Measurements from ENCODE around the gene CEBPG.
A peak's percentile ranks its signal among the peaks of the same experiment; 100 is the strongest.

The CEBPG gene

GRCh38 chr19:33418871-33419787, 45.6 kb downstream of the CEBPG start:
- DNase-seq (ENCODE audit: low read depth, low spot score): no peak

- peak; percentile 82 for DNase-seq (ENCODE audit: low read depth, low spot score)
Measured at GRCh38 chr19:33419788-33420130, 46.2 kb downstream of the CEBPG start.

- no peak for DNase-seq (ENCODE audit: low read depth, low spot score)
Measured at GRCh38 chr19:33420821-33421220, 47.3 kb downstream of the CEBPG start.

GRCh38 chr19:33421368-33421767, 47.9 kb downstream of the CEBPG start:
- DNase-seq (ENCODE audit: low read depth, low spot score): no peak

- DNase-seq (ENCODE audit: low read depth, low spot score): no peak
Measured at GRCh38 chr19:33422369-33423180, 49.1 kb downstream of the CEBPG start.

- DNase-seq (ENCODE audit: low read depth, low spot score): no peak
Measured at GRCh38 chr19:33424181-33424580, 50.7 kb downstream of the CEBPG start.

- DNase-seq (ENCODE audit: low read depth, low spot score): no peak
Measured at GRCh38 chr19:33426621-33427361, 53.3 kb downstream of the CEBPG start.

- no peak for DNase-seq (ENCODE audit: low read depth, low spot score)
Measured at GRCh38 chr19:33427801-33428626, 54.5 kb downstream of the CEBPG start.

- DNase-seq (ENCODE audit: low read depth, low spot score): no peak
Measured at GRCh38 chr19:33428627-33429125, 55.2 kb downstream of the CEBPG start.

GRCh38 chr19:33429891-33430673, 56.6 kb downstream of the CEBPG start:
- no peak for DNase-seq (ENCODE audit: low read depth, low spot score)

- DNase-seq (ENCODE audit: low read depth, low spot score): peak; percentile 86
Measured at GRCh38 chr19:33430674-33431277, 57.3 kb downstream of the CEBPG start.

GRCh38 chr19:33432015-33432414, 58.5 kb downstream of the CEBPG start:
- DNase-seq (ENCODE audit: low read depth, low spot score): peak; percentile 31
